Measurements from ENCODE around the gene MSMP. TPM values are rescaled to one million over a fixed set of nuclear protein-coding genes. Genes with fewer than 3 reads are reported as not detected.

Gene MSMP
- total RNA-seq, 1 donor from 2014 or later: not detected

DNA sequence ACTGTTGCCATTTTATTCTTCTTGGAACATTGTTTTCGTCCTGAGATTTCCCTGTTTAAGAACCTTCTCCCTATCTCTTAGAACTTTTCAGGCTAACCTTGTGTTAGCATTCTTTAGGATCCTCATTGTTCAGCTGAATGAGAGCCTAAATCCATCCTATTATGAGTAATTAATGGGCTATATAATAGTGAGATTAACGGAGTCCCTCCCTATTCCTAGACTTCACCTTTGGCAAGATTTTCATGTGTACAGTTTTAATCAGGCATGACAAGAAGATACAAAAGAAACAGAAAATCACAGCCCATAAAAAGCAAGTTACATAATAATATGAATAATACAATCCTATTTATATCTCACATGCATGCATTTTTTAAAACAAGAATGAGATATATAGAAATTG, 9.1 kb upstream of the MSMP start:
- TF ChIP-seq, protein P1, sequence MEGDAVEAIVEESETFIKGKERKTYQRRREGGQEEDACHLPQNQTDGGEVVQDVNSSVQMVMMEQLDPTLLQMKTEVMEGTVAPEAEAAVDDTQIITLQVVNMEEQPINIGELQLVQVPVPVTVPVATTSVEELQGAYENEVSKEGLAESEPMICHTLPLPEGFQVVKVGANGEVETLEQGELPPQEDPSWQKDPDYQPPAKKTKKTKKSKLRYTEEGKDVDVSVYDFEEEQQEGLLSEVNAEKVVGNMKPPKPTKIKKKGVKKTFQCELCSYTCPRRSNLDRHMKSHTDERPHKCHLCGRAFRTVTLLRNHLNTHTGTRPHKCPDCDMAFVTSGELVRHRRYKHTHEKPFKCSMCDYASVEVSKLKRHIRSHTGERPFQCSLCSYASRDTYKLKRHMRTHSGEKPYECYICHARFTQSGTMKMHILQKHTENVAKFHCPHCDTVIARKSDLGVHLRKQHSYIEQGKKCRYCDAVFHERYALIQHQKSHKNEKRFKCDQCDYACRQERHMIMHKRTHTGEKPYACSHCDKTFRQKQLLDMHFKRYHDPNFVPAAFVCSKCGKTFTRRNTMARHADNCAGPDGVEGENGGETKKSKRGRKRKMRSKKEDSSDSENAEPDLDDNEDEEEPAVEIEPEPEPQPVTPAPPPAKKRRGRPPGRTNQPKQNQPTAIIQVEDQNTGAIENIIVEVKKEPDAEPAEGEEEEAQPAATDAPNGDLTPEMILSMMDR (IDR thresholded peaks at IDR 0.05; ENCODE audit: insufficient read depth, low read depth, low read length): no peak
- TF ChIP-seq EZH2 (IDR thresholded peaks at IDR 0.05; ENCODE audit: insufficient read depth, low read length): no peak
- no peak overlapping the region for H3K4me3 Mint-ChIP-seq (ENCODE audit: unreplicated experiment)
- no peak overlapping the region for H3K9ac ChIP-seq (ENCODE audit: low read length)
- H4K20me1 ChIP-seq (ENCODE audit: insufficient read depth, low read length): no peaks in the 10 kb centered on the region
- H3K27ac ChIP-seq (ENCODE audit: low read depth, low read length): no peak overlapping the region
- H3K9me3 ChIP-seq (ENCODE audit: insufficient read depth, low read depth, low read length): no peaks in the 10 kb centered on the region
- no peaks in the 10 kb centered on the region for H3K27me3 Mint-ChIP-seq (ENCODE audit: low read depth, unreplicated experiment)
- no peaks in the 10 kb centered on the region for H3K36me3 ChIP-seq (ENCODE audit: insufficient read depth, low read length)
- H3K4me2 ChIP-seq (ENCODE audit: low read length): no peak overlapping the region
- H3K36me3 Mint-ChIP-seq (ENCODE audit: low read depth, unreplicated experiment): no peaks in the 10 kb centered on the region
- H3K4me1 Mint-ChIP-seq (ENCODE audit: low read depth, unreplicated experiment): peaks cover 8% of the 10 kb centered on the region
- H3K79me2 ChIP-seq (ENCODE audit: insufficient read depth, low read length): no peaks in the 10 kb centered on the region
- no peak overlapping the region for H2AFZ ChIP-seq (ENCODE audit: low read depth, low read length)
- no peak overlapping the region for H3K4me3 ChIP-seq (ENCODE audit: insufficient read depth, low read depth, low read length)
- no peak for DNase-seq (ENCODE audit: low read depth)
- H3K9me3 Mint-ChIP-seq (ENCODE audit: unreplicated experiment): no peaks in the 10 kb centered on the region
- no peaks in the 10 kb centered on the region for H3K27me3 ChIP-seq (ENCODE audit: insufficient read depth, low read length)
- no peak for FAIRE-seq
- no peak overlapping the region for H3K27ac Mint-ChIP-seq (ENCODE audit: unreplicated experiment)
- H3K4me1 ChIP-seq (ENCODE audit: insufficient read depth, low read length): peaks cover 8% of the 10 kb centered on the region

DNA sequence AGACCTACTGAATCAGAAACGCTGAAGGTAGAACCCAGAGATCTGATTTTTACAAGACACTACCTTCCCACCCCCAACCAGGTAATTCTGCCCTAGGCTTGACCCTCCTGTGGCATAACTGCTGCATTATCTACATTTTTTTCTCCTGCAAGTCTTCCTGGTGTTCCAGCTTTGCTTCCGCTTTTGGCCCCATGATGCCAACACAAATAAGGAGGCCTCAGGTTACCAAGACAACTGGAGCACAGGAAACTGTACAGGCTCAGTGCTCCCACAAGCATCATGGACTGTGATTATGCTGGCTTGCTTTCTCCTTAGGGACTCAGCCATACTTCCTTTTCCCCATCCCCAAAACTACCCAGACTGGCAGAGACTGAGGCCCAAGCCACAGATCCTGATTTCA, 6.6 kb upstream of the MSMP start:
- H3K4me3 ChIP-seq (ENCODE audit: insufficient read depth, low read depth, low read length): no peak overlapping the region
- Mint-ChIP-seq H3K4me1 (ENCODE audit: low read depth, unreplicated experiment) (peaks cover 10% of the 10 kb centered on the region), H3K36me3 (ENCODE audit: low read depth, unreplicated experiment) (peaks cover 1% of the 10 kb centered on the region), H3K27ac (ENCODE audit: unreplicated experiment) (no peak overlapping the region), H3K9me3 (ENCODE audit: unreplicated experiment) (no peaks in the 10 kb centered on the region), H3K4me3 (ENCODE audit: unreplicated experiment) (no peak overlapping the region), H3K27me3 (ENCODE audit: low read depth, unreplicated experiment) (no peaks in the 10 kb centered on the region)
- TF ChIP-seq EZH2 (IDR thresholded peaks at IDR 0.05; ENCODE audit: insufficient read depth, low read length): no peak
- TF ChIP-seq, protein P1 (IDR thresholded peaks at IDR 0.05; ENCODE audit: insufficient read depth, low read depth, low read length): no peak
- H3K27ac ChIP-seq (ENCODE audit: low read depth, low read length): no peak overlapping the region
- no peak overlapping the region for H2AFZ ChIP-seq (ENCODE audit: low read depth, low read length)
- peaks cover 25% of the 10 kb centered on the region for H3K4me1 ChIP-seq (ENCODE audit: insufficient read depth, low read length)
- no peak overlapping the region for H3K9ac ChIP-seq (ENCODE audit: low read length)
- no peaks in the 10 kb centered on the region for H3K79me2 ChIP-seq (ENCODE audit: insufficient read depth, low read length)
- no peaks in the 10 kb centered on the region for H4K20me1 ChIP-seq (ENCODE audit: insufficient read depth, low read length)
- H3K27me3 ChIP-seq (ENCODE audit: insufficient read depth, low read length): no peaks in the 10 kb centered on the region
- H3K4me2 ChIP-seq (ENCODE audit: low read length): peak overlapping the region; percentile 31
- DNase-seq (ENCODE audit: low read depth) (peak; percentile 65), FAIRE-seq (no peak)
- no peaks in the 10 kb centered on the region for H3K9me3 ChIP-seq (ENCODE audit: insufficient read depth, low read depth, low read length)
- no peaks in the 10 kb centered on the region for H3K36me3 ChIP-seq (ENCODE audit: insufficient read depth, low read length)

DNA sequence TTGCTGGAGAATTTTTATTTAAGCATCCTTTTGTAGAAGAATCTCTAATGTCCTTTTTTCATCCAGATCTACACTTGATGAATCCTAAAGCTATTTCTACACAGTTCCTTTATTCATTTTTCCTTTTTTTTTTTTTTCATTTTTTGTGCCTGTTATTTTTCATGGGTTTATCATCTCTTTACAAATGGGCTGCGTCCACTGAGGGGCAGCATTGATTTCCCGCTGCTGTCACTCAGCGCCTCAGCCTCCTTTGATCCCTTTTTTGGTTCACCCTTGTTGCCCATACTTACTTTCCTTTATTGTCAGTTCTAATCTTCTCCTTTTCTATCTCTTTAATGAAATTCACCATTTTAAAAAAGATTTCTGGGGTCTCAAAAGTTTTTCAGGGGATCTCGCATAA, 5.7 kb upstream of the MSMP start:
- Histone ChIP-seq H3K36me3 (ENCODE audit: insufficient read depth, low read length) (no peaks in the 10 kb centered on the region), H2AFZ (ENCODE audit: low read depth, low read length) (no peak overlapping the region)

More for the DNA sequence above, 5.7 kb upstream of the MSMP start:
- DNase-seq (ENCODE audit: low read depth): no peak
- Histone ChIP-seq H4K20me1 (ENCODE audit: insufficient read depth, low read length) (peaks cover under 1% of the 10 kb centered on the region), H3K4me1 (ENCODE audit: insufficient read depth, low read length) (peaks cover 25% of the 10 kb centered on the region), H3K79me2 (ENCODE audit: insufficient read depth, low read length) (no peaks in the 10 kb centered on the region), H3K27me3 (ENCODE audit: insufficient read depth, low read length) (no peaks in the 10 kb centered on the region), H3K27ac (ENCODE audit: low read depth, low read length) (no peak overlapping the region), H3K9me3 (ENCODE audit: insufficient read depth, low read depth, low read length) (no peaks in the 10 kb centered on the region), H3K9ac (ENCODE audit: low read length) (no peak overlapping the region), H3K4me2 (ENCODE audit: low read length) (no peak overlapping the region), H3K4me3 (ENCODE audit: insufficient read depth, low read depth, low read length) (no peak overlapping the region)
- Mint-ChIP-seq H3K27me3 (ENCODE audit: low read depth, unreplicated experiment) (no peaks in the 10 kb centered on the region), H3K9me3 (ENCODE audit: unreplicated experiment) (no peaks in the 10 kb centered on the region), H3K4me1 (ENCODE audit: low read depth, unreplicated experiment) (peaks cover 10% of the 10 kb centered on the region), H3K4me3 (ENCODE audit: unreplicated experiment) (no peak overlapping the region), H3K27ac (ENCODE audit: unreplicated experiment) (no peak overlapping the region), H3K36me3 (ENCODE audit: low read depth, unreplicated experiment) (peaks cover 2% of the 10 kb centered on the region)
- FAIRE-seq: no peak
- TF ChIP-seq, protein P1 (IDR thresholded peaks at IDR 0.05; ENCODE audit: insufficient read depth, low read depth, low read length): no peak
- TF ChIP-seq EZH2 (IDR thresholded peaks at IDR 0.05; ENCODE audit: insufficient read depth, low read length): no peak

Measured in astrocyte (in vitro differentiated cells and primary cell).